Liver (tissue), 9 donors: ENCODE measurements around the gene MTHFSD. TPM values are rescaled to one million over a fixed set of nuclear protein-coding genes. Genes with fewer than 3 reads are reported as not detected.

Experiments used
- DNase-seq: peaks from one replicate; pipeline ENCODE4 v3.0.0-alpha.2; 2017; ENCODE audit warnings: low spot score
- H3K27ac ChIP-seq, 2 donors: one replicate each; pipeline ENCODE4 v1.7.0; 2013; ENCODE audit warnings: inconsistent platforms in 2 of 2, low read length in 2 of 2, control low read depth in 1 of 2, low read depth in 1 of 2, mild to moderate bottlenecking in 1 of 2
- H3K27me3 ChIP-seq, 4 donors: one replicate each; pipeline versions ENCODE4 v1.6.1 to v1.7.0; 2013; ENCODE audit warnings: low read length in 3 of 4, inconsistent platforms in 1 of 4, mild to moderate bottlenecking in 1 of 4, moderate library complexity in 1 of 4; ENCODE audit not compliant: control insufficient read depth in 4 of 4, insufficient read depth in 4 of 4
- H3K36me3 ChIP-seq, 4 donors: one replicate each; pipeline versions ENCODE4 v1.6.1 to v1.7.0; 2013; ENCODE audit warnings: low read length in 3 of 4, mild to moderate bottlenecking in 3 of 4, low read depth in 1 of 4, moderate library complexity in 1 of 4; ENCODE audit not compliant: control insufficient read depth in 4 of 4, insufficient read depth in 3 of 4
- H3K4me1 ChIP-seq, 4 donors: one replicate each; pipeline versions ENCODE4 v1.6.1 to v1.7.0; 2013; ENCODE audit warnings: low read length in 3 of 4, mild to moderate bottlenecking in 3 of 4, moderate library complexity in 1 of 4; ENCODE audit not compliant: control insufficient read depth in 4 of 4, insufficient read depth in 4 of 4
- H3K4me3 ChIP-seq, 3 donors: one replicate each; pipeline versions ENCODE4 v1.6.1 to v1.7.0; 2013; ENCODE audit warnings: low read length in 3 of 3, control low read depth in 1 of 3, low read depth in 1 of 3, mild to moderate bottlenecking in 1 of 3
- H3K9ac ChIP-seq, 2 donors: one replicate each; pipeline ENCODE4 v1.7.0; 2013; ENCODE audit warnings: low read length in 2 of 2, mild to moderate bottlenecking in 2 of 2, moderate library complexity in 2 of 2, control low read depth in 1 of 2, low read depth in 1 of 2
- H3K9me3 ChIP-seq, 4 donors: one replicate each; pipeline versions ENCODE4 v1.6.1 to v1.7.0; 2013; ENCODE audit warnings: low read length in 3 of 4; ENCODE audit not compliant: control insufficient read depth in 4 of 4
- CTCF ChIP-seq: fragments of 150-350 bp; IDR thresholded peaks from 2 replicates; pipeline ENCODE4 v1.5.1; 2017; ENCODE audit warnings: improper control_type of control experiment, low read depth, low read length; ENCODE audit not compliant: missing input control
- EGR1 ChIP-seq, 2 donors: IDR thresholded peaks; 2 replicates each; pipeline ENCODE4 v1.6.1; 2016 to 2018; ENCODE audit warnings: antibody characterized with exemption in 2 of 2, low read depth in 2 of 2
- FOXA1 ChIP-seq: IDR thresholded peaks from 2 replicates; pipeline ENCODE4 v1.6.1; 2016; ENCODE audit warnings: antibody characterized with exemption
- GABPA ChIP-seq, 2 donors: IDR thresholded peaks in 1 of 2; conservative IDR thresholded peaks in 1 of 2; 2 replicates each; pipeline ENCODE4 v1.6.1; 2016; ENCODE audit warnings: antibody characterized with exemption in 2 of 2, mild to moderate bottlenecking in 1 of 2, moderate library complexity in 1 of 2
- HNF4G ChIP-seq: IDR thresholded peaks from 2 replicates; pipeline ENCODE4 v1.6.1; 2016; ENCODE audit warnings: antibody characterized with exemption
- JUND ChIP-seq, 2 donors: IDR thresholded peaks; 2 replicates each; pipeline ENCODE4 v1.6.1; 2016; ENCODE audit warnings: antibody characterized with exemption in 2 of 2
- MAX ChIP-seq: IDR thresholded peaks from 2 replicates; pipeline ENCODE4 v1.6.1; 2016; ENCODE audit warnings: antibody characterized with exemption
- NR2F2 ChIP-seq: IDR thresholded peaks from 2 replicates; pipeline ENCODE4 v1.6.1; 2016; ENCODE audit warnings: antibody characterized with exemption
- RAD21 ChIP-seq, 2 donors: IDR thresholded peaks; 2 replicates each; pipeline ENCODE4 v1.6.1; 2016; ENCODE audit warnings: antibody characterized with exemption in 2 of 2, mild to moderate bottlenecking in 2 of 2
- REST ChIP-seq: IDR thresholded peaks from 2 replicates; pipeline ENCODE4 v1.6.1; 2016; ENCODE audit warnings: antibody characterized with exemption, mild to moderate bottlenecking
- RXRA ChIP-seq, 2 donors: IDR thresholded peaks; 2 replicates each; pipeline ENCODE4 v1.6.1; 2017 to 2018; ENCODE audit warnings: antibody characterized with exemption in 2 of 2, mild to moderate bottlenecking in 1 of 2
- SP1 ChIP-seq: IDR thresholded peaks from 2 replicates; pipeline ENCODE4 v1.6.1; 2018; ENCODE audit warnings: antibody characterized with exemption, mild to moderate bottlenecking
- YY1 ChIP-seq: IDR thresholded peaks from 2 replicates; pipeline ENCODE4 v1.6.1; 2016; ENCODE audit warnings: antibody characterized with exemption, mild to moderate bottlenecking
- WGBS: extraction: QIAGEN DNeasy Blood & Tissue Kit; methylation state at CpG from one replicate; pipeline ENCODE4 v1.1.7; 2013; 5-methylcytosine and 5-hydroxymethylcytosine counted together
- polyA plus RNA-seq, 2 donors: library from polyadenylated mRNA; stranded (reverse) in 1 of 2; unstranded in 1 of 2; fragments of 200-250 nt in 1 of 2; fragments of >200 nt in 1 of 2; fragmentation: Nextera tagmentation in 1 of 2; extraction: Ambion mirVana in 1 of 2; gene quantifications; one replicate each; pipeline versions ENCODE4 v1.2.1 to v1.2.3, GENCODE V29; 2013 to 2015
- total RNA-seq, 2 donors: library from RNA; depleted of rRNA; stranded (reverse); fragments of >200 nt; gene quantifications; one replicate each; pipeline ENCODE4 v1.2.3, GENCODE V29; 2014
- TF ChIP-seq, protein P1 (sequence below): IDR thresholded peaks from 2 replicates; pipeline ENCODE4 v1.6.1; 2016; ENCODE audit warnings: antibody characterized with exemption
- donor health status: healthy.
- donor health status: healthy.
- donor health status: healthy.
- donor health status: healthy.
- donor health status: healthy.

The MTHFSD gene
- total and polyA plus RNA-seq, 4 donors, result 4.6 to 8.1 (median 6.5) TPM

GRCh38 chr16:86566601-86566965 is 11.5 kb upstream of the MTHFSD start, which contains the start of gene FOXC2:
Gene FOXC2, plus strand, starts transcription at chr16:86566829. Its CDS starts 507 bp downstream, at chr16:86567336.
- H3K9me3 ChIP-seq, result no peaks in the 10 kb centered on the region
- DNase-seq, result peak; percentile 62

More at GRCh38 chr16:86566601-86566965, 11.5 kb upstream of the MTHFSD start, which contains the start of gene FOXC2:
- H3K36me3 ChIP-seq, result no peaks in the 10 kb centered on the region
- no peak within 1 kb of the TSS for H3K27ac ChIP-seq
- peak within 1 kb of the TSS in 1 of 3 donors; percentile 34 for H3K4me3 ChIP-seq
- no peak for TF ChIP-seq NR2F2
- no peak for TF ChIP-seq REST
- no peak for TF ChIP-seq MAX
- TF ChIP-seq CTCF, result no peak
- no peak for TF ChIP-seq EGR1 (IDR thresholded peaks at IDR 0.05; ENCODE audit: low read depth in 2 of 2)
- no peak for TF ChIP-seq FOXA1
- no peak for TF ChIP-seq YY1
- no peak for TF ChIP-seq HNF4G
- no peak for TF ChIP-seq JUND (IDR thresholded peaks at IDR 0.05)
- no peak for TF ChIP-seq GABPA (IDR thresholded peaks at IDR 0.05 in 1 of 2, conservative IDR thresholded peaks at IDR 0.05 in 1 of 2)
- TF ChIP-seq, protein P1, sequence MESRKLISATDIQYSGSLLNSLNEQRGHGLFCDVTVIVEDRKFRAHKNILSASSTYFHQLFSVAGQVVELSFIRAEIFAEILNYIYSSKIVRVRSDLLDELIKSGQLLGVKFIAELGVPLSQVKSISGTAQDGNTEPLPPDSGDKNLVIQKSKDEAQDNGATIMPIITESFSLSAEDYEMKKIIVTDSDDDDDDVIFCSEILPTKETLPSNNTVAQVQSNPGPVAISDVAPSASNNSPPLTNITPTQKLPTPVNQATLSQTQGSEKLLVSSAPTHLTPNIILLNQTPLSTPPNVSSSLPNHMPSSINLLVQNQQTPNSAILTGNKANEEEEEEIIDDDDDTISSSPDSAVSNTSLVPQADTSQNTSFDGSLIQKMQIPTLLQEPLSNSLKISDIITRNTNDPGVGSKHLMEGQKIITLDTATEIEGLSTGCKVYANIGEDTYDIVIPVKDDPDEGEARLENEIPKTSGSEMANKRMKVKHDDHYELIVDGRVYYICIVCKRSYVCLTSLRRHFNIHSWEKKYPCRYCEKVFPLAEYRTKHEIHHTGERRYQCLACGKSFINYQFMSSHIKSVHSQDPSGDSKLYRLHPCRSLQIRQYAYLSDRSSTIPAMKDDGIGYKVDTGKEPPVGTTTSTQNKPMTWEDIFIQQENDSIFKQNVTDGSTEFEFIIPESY, result no peak
- no peak for TF ChIP-seq RAD21 (IDR thresholded peaks at IDR 0.05)
- TF ChIP-seq RXRA (IDR thresholded peaks at IDR 0.05), result no peak
- TF ChIP-seq SP1, result no peak
- H3K4me1 ChIP-seq, result peaks cover 2 to 19% (median 6%) of the 10 kb centered on the region in 4 donors
- H3K27me3 ChIP-seq, result peaks cover 2 to 19% (median 18%) of the 10 kb centered on the region in 4 donors
- 4% methylated on average over 30 of the region's 30 CpGs for whole genome bisulfite sequencing
- H3K9ac ChIP-seq, result no peak within 1 kb of the TSS
